RWPE1 (cell line): ENCODE measurements around the gene KCNT1.
A peak's percentile ranks its signal among the peaks of the same experiment; 100 is the strongest.

Experiments
- CTCF ChIA-PET: fragments of 350-600 bp; sonication (Branson Sonifier 250); formaldehyde crosslinking; extraction: SDS; loops from one replicate; lab custom pipeline; 2021; lab: Yijun Ruan, JAX
- POLR2A ChIA-PET: fragments of 400-600 bp; formaldehyde crosslinking; extraction: SDS; loops from one replicate; lab custom pipeline; 2020; ENCODE audit warnings: antibody characterized with exemption; ENCODE audit not compliant: low non-redundant PET; lab: Yijun Ruan, JAX
- DNase-seq: peaks from one replicate; pipeline ENCODE4 v3.0.0; 2012; ENCODE audit warnings: low spot score
- H3K27ac ChIP-seq: fragments of 450-650 bp; 2 replicates; pipeline ENCODE4 v1.5.1; 2017
- CTCF ChIP-seq: fragments of 450-650 bp; conservative IDR thresholded peaks from 2 replicates; pipeline ENCODE4 v1.5.1; 2017; ENCODE audit warnings: low read depth, mild to moderate bottlenecking

The KCNT1 gene

GRCh38 chr9:135692410-135692809 is 9.6 kb upstream of the KCNT1 start:
- no peak for TF ChIP-seq CTCF
- no peak overlapping the region for H3K27ac ChIP-seq
- POLR2A ChIA-PET = no interaction called here
- CTCF ChIA-PET = interaction anchor here (1.0 kb wide), 1 partner anchor 89 kb away, joined by 3 read pairs; no protein-coding TSS in a partner anchor
- peak; percentile 81 for DNase-seq

DNA sequence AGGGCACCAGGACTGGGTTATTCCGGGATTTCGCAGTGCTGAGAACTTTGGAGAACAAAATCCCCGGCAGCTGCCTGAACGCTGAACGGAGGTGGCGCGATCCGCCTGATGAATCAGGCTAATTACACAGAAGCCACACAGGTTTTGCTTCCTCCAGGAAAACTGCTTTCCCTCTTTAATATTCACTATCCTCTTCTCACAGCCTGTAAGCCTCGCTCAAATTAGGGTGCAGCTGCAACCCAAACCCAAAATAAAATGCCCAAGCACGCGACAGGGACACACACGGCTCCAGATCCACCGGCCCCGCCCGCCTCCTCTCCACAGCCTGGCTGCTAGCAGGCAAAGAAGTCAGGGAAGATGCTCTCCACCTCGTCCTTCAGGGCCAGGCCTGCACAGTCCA is 8.7 kb upstream of the KCNT1 start:
- no peak for TF ChIP-seq CTCF
- H3K27ac ChIP-seq = no peak overlapping the region
- POLR2A ChIA-PET = no interaction called here
- peak; percentile 59 for DNase-seq
- CTCF ChIA-PET = interaction anchor here (0.7 to 1.7 kb wide), 3 partner anchors 9 to 90 kb away, joined by 3 to 8 read pairs (median 3); partner anchors contain the start of gene KCNT1

DNA sequence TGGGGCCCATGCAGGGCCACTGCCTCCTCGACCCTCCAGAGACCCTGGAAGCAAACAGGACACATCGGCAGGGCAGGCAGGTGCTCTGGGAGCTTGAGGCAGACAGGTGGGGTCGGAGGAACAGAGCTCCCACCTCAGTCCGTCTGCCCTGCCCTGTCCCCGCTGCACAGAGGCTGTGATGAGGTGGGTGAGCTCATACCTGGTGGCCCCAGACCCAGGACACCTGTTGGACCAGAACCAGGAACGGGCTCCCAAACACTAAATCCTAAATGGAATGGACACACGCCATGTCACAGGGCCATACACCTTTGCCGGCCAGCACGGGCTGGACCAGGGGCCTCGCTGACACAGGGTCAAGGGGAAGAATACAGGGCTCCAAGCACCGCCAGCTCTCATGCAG is 8.2 kb upstream of the KCNT1 start:
- no peak for TF ChIP-seq CTCF
- H3K27ac ChIP-seq = no peak overlapping the region
- no peak for DNase-seq
- ChIA-PET CTCF (interaction anchor here (1.7 kb wide), 1 partner anchor 9 kb away, joined by 8 read pairs; the partner anchor contains the start of gene KCNT1), POLR2A (no interaction called here)

GRCh38 chr9:135694414-135694813 is 7.6 kb upstream of the KCNT1 start:
- ChIA-PET POLR2A (no interaction called here), CTCF (interaction anchor here (1.7 kb wide), 1 partner anchor 8 kb away, joined by 8 read pairs; the partner anchor contains the start of gene KCNT1)
- no peak overlapping the region for H3K27ac ChIP-seq
- no peak for DNase-seq
- no peak for TF ChIP-seq CTCF

- TF ChIP-seq CTCF = no peak
- H3K27ac ChIP-seq = no peak overlapping the region
- DNase-seq = no peak
- ChIA-PET POLR2A (no interaction called here), CTCF (interaction anchor here (0.7 kb wide), 1 partner anchor 11 kb away, joined by 4 read pairs; no protein-coding TSS in a partner anchor)
Observed at GRCh38 chr9:135695036-135695435, 6.9 kb upstream of the KCNT1 start.

- CTCF ChIA-PET = interaction anchor here (0.6 to 0.7 kb wide), 2 partner anchors 11 to 27 kb away, joined by 4 read pairs; no protein-coding TSS in a partner anchor
Observed at GRCh38 chr9:135695642-135696041, 6.3 kb upstream of the KCNT1 start.

More at GRCh38 chr9:135695642-135696041, 6.3 kb upstream of the KCNT1 start:
- POLR2A ChIA-PET = no interaction called here
- no peak for DNase-seq
- no peak for TF ChIP-seq CTCF
- no peak overlapping the region for H3K27ac ChIP-seq
